IMR-90 (cell line): ENCODE results near the gene SPDYE4. TPM values are rescaled to one million over a fixed set of nuclear protein-coding genes. Genes with fewer than 3 reads are reported as not detected.

Experiments used
- ATAC-seq: fragments of 200-7000 bp; cut with Tn5 transposase; 2 replicates; pipeline ENCODE4 v1.9.1; 2020; ENCODE audit warnings: low read depth, mild to moderate bottlenecking, moderate library complexity
- BruUV-seq: library from RNA; stranded (reverse); fragments of 400-500 nt; replicated peaks from 2 replicates; lab custom pipeline; 2021; lab: Mats Ljungman, UMichigan
- CTCF ChIA-PET: fragments of 300-600 bp; formaldehyde crosslinking; extraction: SDS; loops from one replicate; lab custom pipeline; 2021; ENCODE audit warnings: antibody characterized with exemption; lab: Yijun Ruan, JAX
- POLR2A ChIA-PET: fragments of 300-600 bp; sonication (Branson Sonifier 250); formaldehyde crosslinking; loops from one replicate; lab custom pipeline; 2022; ENCODE audit warnings: antibody characterized with exemption; ENCODE audit not compliant: unreplicated experiment; lab: Charles Lee
- DNase-seq: peaks from one replicate; pipeline ENCODE4 v3.0.0; 2013
- H2AFZ ChIP-seq: replicated peaks from 2 replicates; pipeline ENCODE3; 2013; ENCODE audit warnings: low read length, mild to moderate bottlenecking; ENCODE audit not compliant: poor library complexity
- H2AK5ac ChIP-seq: 2 replicates; pipeline ENCODE4 v1.6.1; 2013; ENCODE audit warnings: low read depth, low read length, inconsistent platforms
- H2AK9ac ChIP-seq: replicated peaks from 2 replicates; pipeline ENCODE3; 2013; ENCODE audit warnings: mild to moderate bottlenecking, low read depth, low read length, moderate library complexity; ENCODE audit not compliant: poor library complexity
- H2BK120ac ChIP-seq: 2 replicates; pipeline ENCODE4 v1.6.1; 2013; ENCODE audit warnings: low read depth, low read length, inconsistent platforms
- H2BK15ac ChIP-seq: 3 replicates; pipeline ENCODE4 v1.6.1; 2013; ENCODE audit warnings: low read depth, low read length, inconsistent platforms
- H2BK20ac ChIP-seq: 2 replicates; pipeline ENCODE4 v1.6.1; 2013; ENCODE audit warnings: low read depth, mild to moderate bottlenecking, inconsistent platforms, low read length, moderate library complexity
- H2BK5ac ChIP-seq: 2 replicates; pipeline ENCODE4 v1.6.1; 2013; ENCODE audit warnings: mild to moderate bottlenecking, low read depth, low read length, inconsistent platforms; ENCODE audit not compliant: poor library complexity, severe bottlenecking
- H3K14ac ChIP-seq: replicated peaks from 2 replicates; pipeline ENCODE4 v1.6.1; 2013; ENCODE audit warnings: low read depth, low read length, inconsistent platforms
- H3K18ac ChIP-seq: 2 replicates; pipeline ENCODE4 v1.6.1; 2013; ENCODE audit warnings: low read depth, low read length, control low read depth
- H3K23ac ChIP-seq: 2 replicates; pipeline ENCODE4 v1.6.1; 2013; ENCODE audit warnings: low read depth, low read length, inconsistent platforms
- H3K27ac ChIP-seq: 2 replicates; pipeline ENCODE4 v1.5.1; 2013; ENCODE audit warnings: mild to moderate bottlenecking, control low read depth, low read length; ENCODE audit not compliant: insufficient read depth
- H3K27me3 ChIP-seq: 2 replicates; pipeline ENCODE4 v1.6.1; 2013; ENCODE audit warnings: low read length; ENCODE audit not compliant: control insufficient read depth, insufficient read depth
- H3K36me3 ChIP-seq: 2 replicates; pipeline ENCODE4 v1.6.1; 2013; ENCODE audit warnings: low read length, mixed read lengths; ENCODE audit not compliant: control insufficient read depth, insufficient read depth
- H3K4ac ChIP-seq: 2 replicates; pipeline ENCODE4 v1.6.1; 2013; ENCODE audit warnings: low read depth, low read length, inconsistent platforms
- H3K4me1 ChIP-seq: 2 replicates; pipeline ENCODE4 v1.6.1; 2013; ENCODE audit warnings: low read length, mixed read lengths; ENCODE audit not compliant: control insufficient read depth, insufficient read depth
- H3K4me2 ChIP-seq: 2 replicates; pipeline ENCODE4 v1.6.1; 2013; ENCODE audit warnings: low read depth, mild to moderate bottlenecking, control low read depth, low read length, moderate library complexity
- H3K4me3 ChIP-seq: 2 replicates; pipeline ENCODE4 v1.5.1; 2013; ENCODE audit warnings: low read depth, mild to moderate bottlenecking, control low read depth, low read length, moderate library complexity; ENCODE audit not compliant: insufficient read depth
- H3K56ac ChIP-seq: 2 replicates; pipeline ENCODE4 v1.6.1; 2013; ENCODE audit warnings: low read length, inconsistent platforms; ENCODE audit not compliant: insufficient read depth; ENCODE audit errors: extremely low read depth
- H3K79me1 ChIP-seq, 2 experiments: 2 replicates each; pipeline ENCODE4 v1.6.1; 2013; ENCODE audit warnings: low read length in 2 of 2, inconsistent platforms in 1 of 2, low read depth in 1 of 2
- H3K9ac ChIP-seq: 2 replicates; pipeline ENCODE4 v1.6.1; 2013; ENCODE audit warnings: low read depth, low read length, control low read depth
- H3K9me1 ChIP-seq: 2 replicates; pipeline ENCODE4 v1.6.1; 2013; ENCODE audit warnings: low read length, inconsistent platforms; ENCODE audit not compliant: insufficient read depth
- H3K9me3 ChIP-seq: 2 replicates; pipeline ENCODE4 v1.6.1; 2013; ENCODE audit warnings: low read length; ENCODE audit not compliant: control insufficient read depth, insufficient read depth
- H4K20me1 ChIP-seq: 2 replicates; pipeline ENCODE4 v1.6.1; 2013; ENCODE audit warnings: low read length, inconsistent platforms; ENCODE audit not compliant: insufficient read depth
- H4K5ac ChIP-seq: 2 replicates; pipeline ENCODE4 v1.6.1; 2013; ENCODE audit warnings: mild to moderate bottlenecking, low read depth, low read length, control low read depth
- H4K8ac ChIP-seq, 2 experiments: 2 replicates each; pipeline ENCODE4 v1.6.1; 2013; ENCODE audit warnings: low read depth in 2 of 2, low read length in 2 of 2, control low read depth in 1 of 2, inconsistent platforms in 1 of 2
- H4K91ac ChIP-seq: 2 replicates; pipeline ENCODE4 v1.6.1; 2013; ENCODE audit warnings: low read depth, low read length, inconsistent platforms; ENCODE audit not compliant: insufficient read depth
- BHLHE40 ChIP-seq: fragments of 150-350 bp; IDR thresholded peaks from 2 replicates; pipeline ENCODE4 v1.6.1; 2016; ENCODE audit warnings: mild to moderate bottlenecking, low read depth, low read length
- CHD1 ChIP-seq: IDR thresholded peaks from 2 replicates; pipeline ENCODE4 v1.6.1; 2012; ENCODE audit warnings: low read depth, low read length, improper control_type of control experiment
- MAZ ChIP-seq: IDR thresholded peaks from 2 replicates; pipeline ENCODE4 v1.6.1; 2012; ENCODE audit warnings: low read depth, mild to moderate bottlenecking, low read length, improper control_type of control experiment, moderate library complexity, borderline replicate concordance
- WGBS, 2 experiments: methylation state at CpG; one replicate each; pipeline versions ENCODE4 v1.1.5 to v1.1.7; 2013; ENCODE audit warnings: missing lambda C conversion rate in 2 of 2; ENCODE audit not compliant: insufficient read length in 1 of 2; ENCODE audit errors: extremely low coverage in 2 of 2; 5-methylcytosine and 5-hydroxymethylcytosine counted together
- dilution Hi-C: fragments of 300-500 bp; cut with HindIII; formaldehyde crosslinking; loops from one replicate; pipeline ENCODE4 v1.14.3; 2018; ENCODE audit warnings: low sequenced_read_pairs; ENCODE audit not compliant: unreplicated experiment
- in situ Hi-C: fragments of 300-500 bp; cut with MboI; formaldehyde crosslinking; loops from 3 replicates; pipeline ENCODE4 v1.14.3; 2019; ENCODE audit warnings: low sequenced_read_pairs, inconsistent platforms, mixed read lengths
- intact Hi-C: fragments of 100-400 bp; cut with micrococcal nuclease; formaldehyde crosslinking; loops from 2 replicates; pipeline ENCODE4 v1.10.0; 2022
- polyA plus RNA-seq, 3 experiments: library from polyadenylated mRNA; depleted of rRNA; stranded (reverse); fragments of >200 nt; gene quantifications; 2 replicates each; pipeline ENCODE4 v1.2.3, GENCODE V29; 2012; ENCODE audit warnings: low replicate concordance in 1 of 3
- total RNA-seq: library from RNA; depleted of rRNA; stranded (reverse); fragments of >200 nt; gene quantifications from 2 replicates; pipeline ENCODE4 v1.2.3, GENCODE V29; 2012
- TF ChIP-seq, protein P1 (sequence below): conservative IDR thresholded peaks from 2 replicates; pipeline ENCODE4 v1.5.1; 2012; ENCODE audit warnings: mild to moderate bottlenecking, low read depth, low read length, improper control_type of control experiment

Gene SPDYE4
- total and polyA plus RNA-seq, 2 of the 4 experiments (the other 2 are of a cell fraction), result not detected

DNA sequence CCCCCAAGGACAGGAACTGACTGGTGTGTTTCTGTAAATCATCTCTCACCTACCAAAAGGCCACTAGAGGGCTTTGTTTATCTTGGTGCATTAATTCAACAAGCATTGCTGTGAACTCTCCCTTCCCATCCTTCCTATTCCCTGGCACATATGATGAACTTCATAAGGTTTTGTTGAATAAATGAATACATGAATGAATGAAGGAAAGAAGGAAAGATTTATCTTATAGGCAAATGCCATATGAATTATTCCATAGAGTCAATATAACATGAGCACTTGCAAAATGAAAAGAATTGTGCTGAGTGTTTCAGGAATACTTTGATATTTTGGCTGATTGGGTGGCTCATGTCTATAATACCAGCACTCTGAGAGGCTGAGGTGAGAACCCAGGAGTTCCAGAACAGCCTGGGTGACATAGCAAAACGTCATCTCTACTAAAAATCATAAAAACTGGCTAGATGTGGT lies 4.3 kb downstream of the SPDYE4 start:
- peak; percentile 53 for ATAC-seq
- CTCF ChIA-PET, result interaction anchor here (0.6 kb wide), 1 partner anchor 139 kb away, joined by 3 read pairs; no protein-coding TSS in a partner anchor
- in situ Hi-C loops, result loop anchor here (10.0 to 25.0 kb wide), 2 partner anchors 339 to 667 kb away; partner anchors contain the start of gene ALOX12B

More for the DNA sequence above, 4.3 kb downstream of the SPDYE4 start:
- dilution Hi-C loops, result no loop called here
- POLR2A ChIA-PET, result no interaction called here
- H3K56ac ChIP-seq, result no peak overlapping the region
- H2BK20ac ChIP-seq, result no peak overlapping the region
- no peak overlapping the region for H2AK5ac ChIP-seq
- H3K79me1 ChIP-seq, result no peaks in the 10 kb centered on the region
- no peak overlapping the region for H2BK120ac ChIP-seq
- no peak overlapping the region for H4K8ac ChIP-seq
- no peak overlapping the region for H4K5ac ChIP-seq
- no peak overlapping the region for H2AK9ac ChIP-seq
- no peaks in the 10 kb centered on the region for H3K36me3 ChIP-seq
- no peak overlapping the region for H3K23ac ChIP-seq
- no peak overlapping the region for H2AFZ ChIP-seq
- H3K4me3 ChIP-seq, result no peak overlapping the region
- peaks cover 24% of the 10 kb centered on the region for H3K27me3 ChIP-seq
- no TSS peak for BruUV-seq
- no peak overlapping the region for H2BK15ac ChIP-seq
- H3K4me2 ChIP-seq, result no peak overlapping the region
- no peak overlapping the region for H3K4ac ChIP-seq
- H4K20me1 ChIP-seq, result no peaks in the 10 kb centered on the region
- H2BK5ac ChIP-seq, result no peak overlapping the region
- intact Hi-C loops, result loop anchor here (1.0 kb wide), 1 partner anchor 141 kb away; no protein-coding TSS in a partner anchor
- WGBS, 2 experiments, result no CpG with 5 or more reads among the region's 1 CpG
- TF ChIP-seq MAZ (no peak), BHLHE40 (no peak), CHD1 (no peak)
- TF ChIP-seq, protein P1, sequence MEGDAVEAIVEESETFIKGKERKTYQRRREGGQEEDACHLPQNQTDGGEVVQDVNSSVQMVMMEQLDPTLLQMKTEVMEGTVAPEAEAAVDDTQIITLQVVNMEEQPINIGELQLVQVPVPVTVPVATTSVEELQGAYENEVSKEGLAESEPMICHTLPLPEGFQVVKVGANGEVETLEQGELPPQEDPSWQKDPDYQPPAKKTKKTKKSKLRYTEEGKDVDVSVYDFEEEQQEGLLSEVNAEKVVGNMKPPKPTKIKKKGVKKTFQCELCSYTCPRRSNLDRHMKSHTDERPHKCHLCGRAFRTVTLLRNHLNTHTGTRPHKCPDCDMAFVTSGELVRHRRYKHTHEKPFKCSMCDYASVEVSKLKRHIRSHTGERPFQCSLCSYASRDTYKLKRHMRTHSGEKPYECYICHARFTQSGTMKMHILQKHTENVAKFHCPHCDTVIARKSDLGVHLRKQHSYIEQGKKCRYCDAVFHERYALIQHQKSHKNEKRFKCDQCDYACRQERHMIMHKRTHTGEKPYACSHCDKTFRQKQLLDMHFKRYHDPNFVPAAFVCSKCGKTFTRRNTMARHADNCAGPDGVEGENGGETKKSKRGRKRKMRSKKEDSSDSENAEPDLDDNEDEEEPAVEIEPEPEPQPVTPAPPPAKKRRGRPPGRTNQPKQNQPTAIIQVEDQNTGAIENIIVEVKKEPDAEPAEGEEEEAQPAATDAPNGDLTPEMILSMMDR, result peak; percentile 36
- peak; percentile 6 for DNase-seq
- no peak overlapping the region for H3K27ac ChIP-seq
- no peaks in the 10 kb centered on the region for H3K9me3 ChIP-seq
- H3K18ac ChIP-seq, result no peak overlapping the region
- no peak overlapping the region for H3K14ac ChIP-seq
- no peaks in the 10 kb centered on the region for H3K9me1 ChIP-seq
- H4K91ac ChIP-seq, result no peak overlapping the region
- no peaks in the 10 kb centered on the region for H3K4me1 ChIP-seq
- H3K9ac ChIP-seq, result no peak overlapping the region
